Mesenchymal stem cell (in vitro differentiated cells and primary cell): Measurements from ENCODE around the gene RNU6-1. TPM values are rescaled to one million over a fixed set of nuclear protein-coding genes. Genes with fewer than 3 reads are reported as not detected.

ENCODE experiments used
- DNase-seq: peaks from one replicate; pipeline ENCODE4 v3.0.0-alpha.2; 2013
- H2AFZ ChIP-seq: one replicate; pipeline ENCODE4 v1.6.1; 2013; ENCODE audit warnings: low read depth, mild to moderate bottlenecking, control low read depth, inconsistent platforms, low read length, moderate library complexity
- H2AK5ac ChIP-seq: 2 replicates; pipeline ENCODE4 v1.6.1; 2013; ENCODE audit warnings: low read length, moderate library complexity, mild to moderate bottlenecking, inconsistent platforms; ENCODE audit not compliant: severe bottlenecking
- H2BK120ac ChIP-seq: one replicate; pipeline ENCODE4 v1.6.1; 2013; ENCODE audit warnings: low read depth, mild to moderate bottlenecking, inconsistent platforms, low read length, moderate library complexity
- H2BK12ac ChIP-seq, 2 experiments: one replicate each; pipeline ENCODE4 v1.6.1; 2013; ENCODE audit warnings: inconsistent platforms in 2 of 2, low read length in 2 of 2, mild to moderate bottlenecking in 2 of 2, moderate library complexity in 2 of 2, control low read depth in 1 of 2
- H2BK15ac ChIP-seq: one replicate; pipeline ENCODE4 v1.6.1; 2013; ENCODE audit warnings: mild to moderate bottlenecking, low read depth, inconsistent platforms; ENCODE audit not compliant: poor library complexity, severe bottlenecking
- H2BK5ac ChIP-seq: 2 replicates; pipeline ENCODE4 v1.6.1; 2013; ENCODE audit warnings: low read depth, mild to moderate bottlenecking, low read length, control low read depth, inconsistent platforms; ENCODE audit not compliant: poor library complexity, severe bottlenecking
- H3K14ac ChIP-seq, 2 experiments: one replicate each; pipeline ENCODE4 v1.6.1; 2013; ENCODE audit warnings: inconsistent platforms in 2 of 2, low read length in 2 of 2, control low read depth in 1 of 2, mild to moderate bottlenecking in 1 of 2, moderate library complexity in 1 of 2
- H3K18ac ChIP-seq, 2 experiments: one replicate each; pipeline ENCODE4 v1.6.1; 2013; ENCODE audit warnings: inconsistent platforms in 2 of 2, low read length in 2 of 2, control low read depth in 1 of 2, low read depth in 1 of 2, mild to moderate bottlenecking in 1 of 2
- H3K23ac ChIP-seq, 2 experiments: one replicate each; pipeline ENCODE4 v1.6.1; 2013; ENCODE audit warnings: inconsistent platforms in 2 of 2, low read length in 2 of 2, mild to moderate bottlenecking in 2 of 2, moderate library complexity in 2 of 2, control low read depth in 1 of 2
- H3K27ac ChIP-seq: 2 replicates; pipeline ENCODE4 v1.5.1; 2013; ENCODE audit warnings: mild to moderate bottlenecking, moderate library complexity, low read length, control low read depth, inconsistent platforms; ENCODE audit not compliant: poor library complexity, severe bottlenecking
- H3K27me3 ChIP-seq, 2 experiments: 2 replicates each; pipeline versions ENCODE4 v1.6.1 to v1.7.0; 2013; ENCODE audit warnings: low read length in 2 of 2, mild to moderate bottlenecking in 2 of 2, moderate library complexity in 2 of 2, control low read depth in 1 of 2, inconsistent platforms in 1 of 2; ENCODE audit not compliant: control insufficient read depth in 1 of 2, insufficient read depth in 1 of 2
- H3K36me3 ChIP-seq, 2 experiments: 2 replicates each; pipeline versions ENCODE4 v1.6.1 to v1.7.0; 2013; ENCODE audit warnings: low read length in 2 of 2, control low read depth in 1 of 2, inconsistent platforms in 1 of 2, low read depth in 1 of 2, mild to moderate bottlenecking in 1 of 2; ENCODE audit not compliant: insufficient read depth in 2 of 2, control insufficient read depth in 1 of 2
- H3K4ac ChIP-seq, 2 experiments: one replicate each; pipeline ENCODE4 v1.6.1; 2013; ENCODE audit warnings: inconsistent platforms in 2 of 2, low read length in 2 of 2, mild to moderate bottlenecking in 2 of 2, moderate library complexity in 2 of 2, control low read depth in 1 of 2, low read depth in 1 of 2
- H3K4me1 ChIP-seq: 2 replicates; pipeline ENCODE4 v1.6.1; 2013; ENCODE audit warnings: low read depth, low read length, control low read depth; ENCODE audit not compliant: control insufficient read depth, insufficient read depth
- H3K4me2 ChIP-seq: 2 replicates; pipeline ENCODE4 v1.6.1; 2013; ENCODE audit warnings: low read length, mild to moderate bottlenecking, inconsistent platforms; ENCODE audit not compliant: poor library complexity, severe bottlenecking
- H3K4me3 ChIP-seq, 2 experiments: 2 replicates each; pipeline versions ENCODE4 v1.5.1 to v1.7.0; 2013; ENCODE audit warnings: low read length in 2 of 2, mild to moderate bottlenecking in 2 of 2, control low read depth in 1 of 2, low read depth in 1 of 2; ENCODE audit not compliant: insufficient read depth in 1 of 2
- H3K79me1 ChIP-seq: replicated peaks from 2 replicates; pipeline ENCODE4 v1.6.1; 2013; ENCODE audit warnings: mild to moderate bottlenecking, control low read depth, low read length, inconsistent platforms; ENCODE audit not compliant: poor library complexity, severe bottlenecking
- H3K9ac ChIP-seq: 2 replicates; pipeline ENCODE4 v1.7.0; 2013; ENCODE audit warnings: mild to moderate bottlenecking, low read length, moderate library complexity
- H3K9me3 ChIP-seq: 2 replicates; pipeline ENCODE4 v1.7.0; 2013; ENCODE audit warnings: mild to moderate bottlenecking, low read length; ENCODE audit not compliant: control insufficient read depth
- H4K8ac ChIP-seq: one replicate; pipeline ENCODE4 v1.6.1; 2013; ENCODE audit warnings: inconsistent platforms, mild to moderate bottlenecking, low read length, moderate library complexity
- H4K91ac ChIP-seq: one replicate; pipeline ENCODE4 v1.6.1; 2013; ENCODE audit warnings: mild to moderate bottlenecking, low read length, inconsistent platforms
- WGBS: methylation state at CpG from one replicate; pipeline ENCODE4 v1.1.7; 2013; ENCODE audit warnings: mixed read lengths; 5-methylcytosine and 5-hydroxymethylcytosine counted together
- small RNA-seq: library from polyadenylated mRNA; stranded (forward); fragments of <200 nt; extraction: miRNeasy Mini kit (QIAGEN cat#:217004); gene quantifications from one replicate; pipeline ENCODE3, GENCODE V24; 2013; ENCODE audit warnings: low read depth

RNU6-1 gene

DNA sequence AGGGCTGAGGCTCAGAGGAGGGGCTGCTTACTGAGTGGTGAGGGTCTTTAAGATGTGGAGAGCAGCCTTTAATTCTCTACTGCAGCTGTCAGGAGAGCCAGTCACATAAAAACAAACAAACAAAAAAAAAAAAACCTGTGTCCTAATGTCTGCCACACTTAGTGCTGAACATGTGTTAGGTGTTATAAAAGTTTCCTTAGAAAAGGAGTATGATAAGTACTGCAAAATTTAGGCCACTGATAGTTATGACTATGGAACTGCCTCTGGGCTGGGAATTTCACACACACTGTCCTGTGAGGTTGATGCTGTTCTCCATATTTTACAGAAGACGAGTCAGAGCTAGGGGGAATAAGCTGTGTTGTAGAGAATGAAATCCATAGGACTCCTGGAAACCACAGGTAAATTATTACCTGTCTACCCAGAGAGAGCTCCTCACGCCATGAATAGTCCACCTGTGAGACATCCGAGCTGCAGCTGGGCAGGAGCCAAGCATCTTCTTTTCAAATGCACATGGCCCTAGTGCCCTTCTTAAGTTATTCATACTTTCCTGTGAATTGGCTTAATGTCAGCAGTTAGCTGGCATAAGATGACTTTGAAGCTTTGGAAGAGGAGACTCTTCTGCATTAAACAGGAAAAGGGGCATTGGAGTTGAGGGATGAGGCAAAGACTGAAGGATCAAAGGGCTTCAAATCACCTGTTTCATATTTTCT lies 49.1 kb downstream of the RNU6-1 start:
- peaks cover 4% of the 10 kb centered on the region for H3K4me1 ChIP-seq
- H3K4ac ChIP-seq: no peak overlapping the region
- no peak overlapping the region for H3K23ac ChIP-seq
- H3K14ac ChIP-seq: no peak overlapping the region
- H3K9me3 ChIP-seq: peaks cover 20% of the 10 kb centered on the region
- H3K4me3 ChIP-seq: no peak overlapping the region
- WGBS: 50% methylated on average over 1 of the region's 3 CpGs
- H2BK5ac ChIP-seq: no peak overlapping the region
- no peak overlapping the region for H3K9ac ChIP-seq
- H3K36me3 ChIP-seq: peaks cover 0 to 3% of the 10 kb centered on the region in 2 experiments
- no peak overlapping the region for H3K4me2 ChIP-seq
- no peak overlapping the region for H3K18ac ChIP-seq
- no peak for DNase-seq
- no peak overlapping the region for H4K91ac ChIP-seq
- H2AK5ac ChIP-seq: no peak overlapping the region
- no peak overlapping the region for H2BK120ac ChIP-seq
- H3K27me3 ChIP-seq: no peaks in the 10 kb centered on the region
- H3K79me1 ChIP-seq: no peaks in the 10 kb centered on the region
- no peak overlapping the region for H2AFZ ChIP-seq
- H4K8ac ChIP-seq: no peak overlapping the region
- no peak overlapping the region for H3K27ac ChIP-seq
- H2BK12ac ChIP-seq: no peak overlapping the region
- H2BK15ac ChIP-seq: no peak overlapping the region

Small RNA genes lying within 50 kb of the gene (small RNA-seq; reads per million reads assigned to genes)
- not detected for gene RNU6-1
